GM19023 (cell line): ENCODE measurements around the gene KCTD4.
"Not testable (repeated sequence)": the region's sequence is repeated elsewhere in the genome, so short reads cannot be mapped to it uniquely, and the experiment has no call there.

Experiments
- ATAC-seq: cut with Tn5 transposase; IDR thresholded peaks from one replicate; pipeline ENCODE4 v1.9.1; 2021; ENCODE audit warnings: mild to moderate bottlenecking, moderate library complexity; ENCODE audit not compliant: unreplicated experiment

The KCTD4 gene

DNA sequence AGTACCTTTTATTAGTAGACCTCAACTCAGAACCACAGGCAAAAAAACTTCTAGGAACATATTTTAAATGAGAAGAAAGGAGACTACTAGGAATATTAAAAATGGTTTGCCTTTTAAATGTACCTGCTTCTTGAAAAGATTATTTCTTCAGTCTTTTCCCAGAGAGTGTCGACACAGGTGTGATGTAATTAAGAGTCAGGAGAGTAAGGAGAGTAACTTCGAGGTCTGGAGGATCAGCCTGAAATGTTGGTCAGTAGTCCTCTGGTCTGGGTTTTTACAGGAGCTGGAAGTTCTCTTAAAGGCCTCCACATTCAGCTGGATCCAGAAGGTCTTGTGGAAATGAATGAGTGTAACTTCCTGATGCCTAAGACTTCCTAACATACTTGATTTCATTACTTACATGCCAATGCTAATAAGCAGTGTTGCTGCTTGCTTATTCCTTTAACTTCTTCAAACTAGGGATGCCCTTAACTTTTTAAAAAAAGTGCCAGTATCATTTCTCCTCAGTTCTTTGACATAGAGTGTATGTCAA, at the start of gene KCTD4:
Gene KCTD4 (minus strand): TSS at position 345 of the 532 bp plus-strand sequence. CDS start 6,478 bp downstream, outside the sequence.
- no peak for ATAC-seq

- no peak for ATAC-seq
Measured at GRCh38 chr13:45249662-45250061, 48.8 kb upstream of the KCTD4 start.

- not testable (repeated sequence) for ATAC-seq
Measured at GRCh38 chr13:45244736-45245135, 43.9 kb upstream of the KCTD4 start.

- ATAC-seq: no peak
Measured at GRCh38 chr13:45243077-45243476, 42.2 kb upstream of the KCTD4 start.

DNA sequence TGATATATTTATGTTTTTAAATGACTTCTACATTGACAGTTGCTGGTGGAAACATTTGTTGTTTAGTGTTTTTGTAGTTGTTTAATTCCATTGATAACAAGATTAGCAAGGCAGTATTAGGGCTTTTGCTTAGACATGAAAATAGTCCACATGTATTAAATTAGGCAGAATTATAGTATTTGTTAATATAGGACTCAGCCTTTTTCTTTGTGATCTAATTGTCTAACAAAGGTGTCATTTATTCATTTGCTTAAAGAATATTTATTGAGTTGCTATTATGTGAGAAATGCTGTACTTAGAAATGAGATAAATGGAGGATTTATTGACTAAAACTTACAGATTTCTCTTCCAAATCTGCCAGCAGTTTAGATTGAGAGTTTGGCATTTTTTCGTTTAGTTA, 41.7 kb upstream of the KCTD4 start:
- no peak for ATAC-seq

- no peak for ATAC-seq
Measured at GRCh38 chr13:45242070-45242469, 41.2 kb upstream of the KCTD4 start.

- no peak for ATAC-seq
Measured at GRCh38 chr13:45240143-45240542, 39.3 kb upstream of the KCTD4 start.

DNA sequence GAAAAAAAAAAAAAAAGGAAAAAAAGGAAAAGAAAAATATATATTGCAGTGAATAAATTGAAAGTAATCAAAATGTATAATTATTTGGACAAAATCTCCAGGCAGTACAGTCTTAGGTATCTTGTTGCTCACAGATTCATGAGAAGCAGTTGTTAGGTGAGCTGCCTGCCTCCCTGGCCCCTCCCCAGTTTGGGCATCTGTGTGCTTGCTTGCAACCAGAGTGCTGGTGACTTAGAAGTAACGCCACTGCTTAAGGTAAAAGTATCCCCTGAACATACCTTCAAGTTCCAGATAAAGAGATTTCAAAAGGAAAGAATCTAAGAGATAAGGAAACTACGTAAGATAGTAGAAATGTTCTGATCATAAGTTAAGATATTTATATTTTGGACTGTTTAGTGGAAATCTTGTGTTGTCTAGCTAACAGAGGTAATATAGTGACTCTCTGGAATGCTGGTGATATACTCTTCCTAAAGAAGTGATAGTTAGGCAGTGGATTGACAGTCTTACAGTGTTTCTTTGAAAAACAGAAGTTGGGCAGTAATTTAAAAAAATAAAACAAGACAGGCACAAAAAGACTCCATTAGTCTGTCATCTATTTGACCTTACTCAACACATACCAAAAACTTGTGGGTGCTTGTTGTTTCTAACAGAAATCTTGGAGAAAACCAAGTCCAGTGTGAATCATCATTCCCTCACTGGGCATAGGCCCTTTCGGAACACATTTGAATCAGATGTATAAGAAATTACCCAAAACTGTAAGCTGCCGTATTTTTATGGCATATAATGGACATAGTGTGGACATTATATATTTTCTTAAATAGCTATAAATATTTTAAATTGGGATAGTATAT, 38.3 kb upstream of the KCTD4 start:
- ATAC-seq: no peak

GRCh38 chr13:45232591-45232990, 31.7 kb upstream of the KCTD4 start:
- ATAC-seq: no peak

- ATAC-seq: no peak
Measured at GRCh38 chr13:45231722-45232121, 30.9 kb upstream of the KCTD4 start.

GRCh38 chr13:45231305-45231704, 30.5 kb upstream of the KCTD4 start:
- no peak for ATAC-seq

- no peak for ATAC-seq
Measured at GRCh38 chr13:45229172-45229571, 28.3 kb upstream of the KCTD4 start.

DNA sequence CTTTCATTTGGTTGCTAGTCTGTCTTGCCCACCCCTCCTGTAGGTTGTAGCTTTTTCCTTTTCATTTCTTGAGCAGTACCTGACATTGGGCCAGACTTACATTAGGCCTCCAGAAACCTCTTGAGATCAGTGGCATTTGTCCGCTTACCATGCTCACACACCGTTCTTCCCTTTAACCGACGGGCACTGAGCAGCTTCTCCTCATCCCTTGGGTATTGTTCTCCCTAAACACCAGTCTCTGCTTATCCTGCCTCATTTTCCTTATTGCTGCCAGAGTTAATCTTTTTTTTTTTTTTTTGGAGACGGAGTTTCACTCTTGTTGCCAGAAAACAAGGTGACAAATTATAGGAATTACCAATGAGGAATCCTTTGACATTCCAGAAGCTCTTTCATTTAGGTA, 27.2 kb upstream of the KCTD4 start:
- ATAC-seq: no peak

GRCh38 chr13:45226024-45226423, 25.2 kb upstream of the KCTD4 start:
- ATAC-seq: no peak

DNA sequence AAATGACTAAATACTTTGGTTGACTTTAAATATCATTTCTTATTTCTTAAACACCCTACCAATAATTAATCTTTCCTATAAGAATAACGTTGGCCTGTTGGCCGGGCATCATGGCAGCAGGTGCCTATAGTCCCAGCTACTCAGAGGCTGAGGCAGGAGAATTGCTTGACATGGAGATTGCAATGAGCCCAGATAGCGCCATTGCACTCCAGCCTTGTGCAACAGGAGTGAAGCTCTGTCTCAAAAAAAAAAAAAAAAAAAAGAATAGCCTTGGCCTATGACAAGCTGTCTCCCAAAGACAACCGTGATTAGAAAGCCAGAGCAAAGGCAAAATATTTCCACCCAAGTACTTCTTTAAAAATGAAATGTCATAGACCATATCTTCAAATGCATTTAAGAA, 24.5 kb upstream of the KCTD4 start:
- ATAC-seq: no peak

- ATAC-seq: no peak
Measured at GRCh38 chr13:45224176-45224575, 23.3 kb upstream of the KCTD4 start.

DNA sequence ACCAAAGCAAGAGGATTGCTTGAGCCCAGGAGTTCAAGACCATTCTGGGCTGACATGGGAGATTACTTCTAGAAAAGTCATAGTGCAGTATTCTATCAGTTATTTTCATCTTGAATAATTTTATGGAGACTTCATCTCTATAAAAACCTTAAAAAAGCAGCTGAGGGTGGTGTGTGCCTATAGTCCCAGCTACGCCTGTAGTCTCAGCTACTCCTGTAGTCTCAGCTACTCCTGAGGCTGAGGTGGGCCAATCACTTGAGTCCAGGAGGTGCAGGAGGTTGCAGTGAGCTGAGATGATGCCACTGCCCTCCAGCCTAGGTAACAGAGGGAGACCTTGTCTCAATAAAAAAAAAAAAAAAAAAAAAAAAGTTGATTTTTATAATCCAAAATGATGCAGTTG, 22.1 kb upstream of the KCTD4 start:
- no peak for ATAC-seq

DNA sequence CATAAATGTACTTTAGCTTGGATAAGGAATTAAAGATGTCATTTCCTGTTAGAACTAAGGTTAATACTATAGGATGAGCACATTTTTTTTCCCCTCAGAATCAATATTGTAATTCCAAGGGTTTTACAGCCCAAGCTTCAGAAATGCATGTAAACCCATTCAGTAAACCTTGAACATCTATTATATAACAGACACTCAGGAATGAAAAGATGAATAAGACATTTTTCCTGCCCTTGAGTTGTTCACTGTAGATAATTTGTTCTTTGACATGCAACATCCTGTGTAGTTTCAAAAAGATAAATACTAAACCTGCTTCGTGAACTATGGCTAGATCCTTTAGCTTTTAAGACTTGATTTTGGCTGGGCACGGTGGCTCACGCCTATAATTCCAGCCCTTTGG, 21.7 kb upstream of the KCTD4 start:
- no peak for ATAC-seq

DNA sequence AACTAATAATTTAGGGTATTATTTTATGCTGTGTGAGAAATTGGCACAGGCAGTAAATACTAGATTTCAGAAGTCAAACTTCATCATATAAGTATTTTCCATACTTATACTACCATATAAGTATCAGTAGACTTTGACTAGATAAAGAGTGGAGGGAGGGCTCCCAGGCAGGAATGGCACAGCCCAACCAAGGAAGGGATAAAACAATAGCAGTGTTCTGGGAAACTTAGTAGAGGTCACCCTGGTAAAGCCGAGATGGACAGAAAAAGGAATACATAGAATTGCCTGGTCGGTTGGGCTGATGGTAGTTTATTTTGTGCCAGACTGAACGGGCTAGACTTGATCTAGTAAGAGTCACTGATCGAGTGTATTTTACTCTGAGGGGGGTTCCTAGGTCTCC, 19.6 kb upstream of the KCTD4 start:
- ATAC-seq: no peak

DNA sequence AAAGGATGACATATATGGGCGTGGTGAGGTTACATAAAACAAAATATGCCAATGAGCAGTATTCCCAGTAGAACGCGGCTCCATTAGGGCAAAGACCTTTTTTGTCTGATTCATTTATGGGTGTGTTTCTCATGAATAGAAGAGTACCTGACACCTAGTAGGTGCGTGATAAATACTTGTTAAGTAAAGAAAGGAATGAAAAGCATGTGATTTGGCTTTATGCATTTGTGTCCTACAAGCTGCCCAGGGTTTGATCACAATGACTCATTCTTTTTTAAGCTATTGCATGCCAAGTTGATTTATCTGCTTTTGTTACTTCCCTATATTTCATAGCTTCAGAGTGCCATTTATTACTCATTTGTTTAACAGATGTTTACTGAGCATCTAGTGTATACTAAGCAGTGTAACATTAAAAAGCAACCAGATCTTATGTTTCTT, 19.1 kb upstream of the KCTD4 start:
- no peak for ATAC-seq

GRCh38 chr13:45219123-45219891, 18.5 kb upstream of the KCTD4 start:
- no peak for ATAC-seq

DNA sequence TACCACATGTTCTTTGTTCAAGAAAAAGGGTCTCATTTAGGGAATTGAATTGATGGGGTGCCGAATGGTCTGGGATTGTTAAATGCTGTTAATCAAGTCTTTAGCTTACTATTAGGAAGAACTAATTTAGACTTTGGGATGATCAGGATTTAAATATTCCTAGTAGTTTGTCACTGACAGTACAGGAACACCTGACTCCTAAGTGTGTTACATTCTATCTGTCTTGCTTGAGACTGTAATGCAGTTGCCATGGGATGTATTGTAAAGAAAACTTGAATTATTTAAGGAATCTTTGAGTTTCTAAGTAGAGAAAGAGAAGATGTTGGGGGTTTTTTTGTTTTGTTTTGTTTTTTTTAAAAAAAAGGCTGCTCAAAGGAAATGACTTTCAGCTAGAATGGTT, 17.8 kb upstream of the KCTD4 start:
- no peak for ATAC-seq
